Fibroblast of mammary gland (primary cell): ENCODE measurements around the gene BMPR1A.

Source experiments
- DNase-seq: peaks from one replicate; pipeline ENCODE4 v3.0.0-alpha.2; 2010; ENCODE audit warnings: low read depth
- H3K4me3 ChIP-seq: 2 replicates; pipeline ENCODE4 v1.5.1; 2011; ENCODE audit warnings: low read depth, mild to moderate bottlenecking, low read length, moderate library complexity; ENCODE audit not compliant: control insufficient read depth
- CTCF ChIP-seq: conservative IDR thresholded peaks from 2 replicates; pipeline ENCODE4 v1.5.1; 2011; ENCODE audit warnings: low read depth, low read length, inconsistent platforms; ENCODE audit not compliant: control insufficient read depth, insufficient read depth

BMPR1A gene

GRCh38 chr10:86867149-86867548 is 110.7 kb downstream of the BMPR1A start:
- no peak for DNase-seq
- no peak overlapping the region for H3K4me3 ChIP-seq
- TF ChIP-seq CTCF, result no peak

GRCh38 chr10:86868353-86868752 is 111.9 kb downstream of the BMPR1A start:
- TF ChIP-seq CTCF, result no peak
- no peak for DNase-seq
- H3K4me3 ChIP-seq, result no peak overlapping the region

GRCh38 chr10:86870679-86871078 is 114.3 kb downstream of the BMPR1A start:
- no peak for DNase-seq
- no peak for TF ChIP-seq CTCF

GRCh38 chr10:86871563-86872183 is 115.3 kb downstream of the BMPR1A start:
- TF ChIP-seq CTCF, result no peak
- DNase-seq, result no peak
- no peak overlapping the region for H3K4me3 ChIP-seq

More at GRCh38 chr10:86870679-86871078, 114.3 kb downstream of the BMPR1A start:
- no peak overlapping the region for H3K4me3 ChIP-seq

GRCh38 chr10:86872757-86873156 is 116.3 kb downstream of the BMPR1A start:
- no peak overlapping the region for H3K4me3 ChIP-seq
- DNase-seq, result peak; percentile 19

GRCh38 chr10:86876748-86877147 is 120.3 kb downstream of the BMPR1A start:
- peak; percentile 71 for DNase-seq
- TF ChIP-seq CTCF, result no peak
- H3K4me3 ChIP-seq, result no peak overlapping the region

More at GRCh38 chr10:86872757-86873156, 116.3 kb downstream of the BMPR1A start:
- no peak for TF ChIP-seq CTCF
